MM.1S (cell line): Measurements from ENCODE around the gene RGL3.

Source experiments
- DNase-seq: peaks from one replicate; pipeline ENCODE4 v3.0.0-alpha.2; 2015
- H2AFZ ChIP-seq: fragments of 300-600 bp; sonication (generic); 2 replicates; pipeline ENCODE4 v1.6.0; 2016; ENCODE audit warnings: antibody characterized with exemption, low read length
- H3F3A ChIP-seq: fragments of 300-600 bp; sonication (generic); 2 replicates; pipeline ENCODE4 v1.6.1; 2016; ENCODE audit warnings: mild to moderate bottlenecking, antibody characterized with exemption, low read length, moderate library complexity, mixed read lengths; ENCODE audit not compliant: insufficient read depth
- H3K27ac ChIP-seq: fragments of 300-600 bp; sonication (generic); 2 replicates; pipeline ENCODE4 v1.5.1; 2016; ENCODE audit warnings: mild to moderate bottlenecking, low read length
- H3K27me3 ChIP-seq: fragments of 300-600 bp; sonication (generic); replicated peaks from 2 replicates; pipeline ENCODE4 v1.6.0; 2016; ENCODE audit warnings: low read length; ENCODE audit not compliant: insufficient read depth
- H3K36me3 ChIP-seq: fragments of 300-600 bp; sonication (generic); replicated peaks from 2 replicates; pipeline ENCODE4 v1.6.1; 2016; ENCODE audit warnings: mild to moderate bottlenecking, low read length, mixed read lengths; ENCODE audit not compliant: insufficient read depth
- H3K4me1 ChIP-seq: fragments of 300-600 bp; sonication (generic); 2 replicates; pipeline ENCODE4 v1.6.1; 2016; ENCODE audit warnings: low read length, mixed read lengths
- H3K4me2 ChIP-seq: fragments of 300-600 bp; sonication (generic); 2 replicates; pipeline ENCODE4 v1.6.0; 2016; ENCODE audit warnings: low read depth, low read length
- H3K4me3 ChIP-seq: fragments of 300-600 bp; sonication (generic); 2 replicates; pipeline ENCODE4 v1.5.1; 2016; ENCODE audit warnings: low read length, mixed read lengths
- H3K79me2 ChIP-seq: fragments of 300-600 bp; sonication (generic); 2 replicates; pipeline ENCODE4 v1.6.1; 2016; ENCODE audit warnings: mixed run types, low read length, mixed read lengths
- H3K9ac ChIP-seq: fragments of 300-600 bp; sonication (generic); 2 replicates; pipeline ENCODE4 v1.6.1; 2016; ENCODE audit warnings: low read length, mixed read lengths
- H3K9me2 ChIP-seq: fragments of 300-600 bp; sonication (generic); replicated peaks from 2 replicates; pipeline ENCODE4 v1.6.1; 2016; ENCODE audit warnings: mild to moderate bottlenecking, low read length, mixed read lengths; ENCODE audit not compliant: insufficient read depth
- H3K9me3 ChIP-seq: fragments of 300-600 bp; sonication (generic); replicated peaks from 2 replicates; pipeline ENCODE4 v1.6.1; 2016; ENCODE audit warnings: mild to moderate bottlenecking, low read length, mixed read lengths; ENCODE audit not compliant: insufficient read depth
- H4K20me1 ChIP-seq: fragments of 300-600 bp; sonication (generic); 2 replicates; pipeline ENCODE4 v1.6.1; 2016; ENCODE audit warnings: mild to moderate bottlenecking, low read length, moderate library complexity, mixed read lengths; ENCODE audit not compliant: insufficient read depth
- EZH2 ChIP-seq: fragments of 300-600 bp; sonication (generic); optimal IDR thresholded peaks from 2 replicates; pipeline ENCODE3; 2017; ENCODE audit warnings: low read depth, mild to moderate bottlenecking, antibody characterized with exemption, low read length, mixed read lengths
- EZH2phosphoT487 ChIP-seq: fragments of 300-600 bp; sonication (generic); IDR thresholded peaks from 2 replicates; pipeline ENCODE4 v1.6.1; 2018; ENCODE audit warnings: antibody characterized with exemption, low read length
- TF ChIP-seq, protein P1 (sequence below): fragments of 300-600 bp; sonication (generic); IDR thresholded peaks from 2 replicates; pipeline ENCODE4 v1.5.1; 2016; ENCODE audit warnings: antibody characterized with exemption, low read length, mixed read lengths

RGL3 gene

DNA sequence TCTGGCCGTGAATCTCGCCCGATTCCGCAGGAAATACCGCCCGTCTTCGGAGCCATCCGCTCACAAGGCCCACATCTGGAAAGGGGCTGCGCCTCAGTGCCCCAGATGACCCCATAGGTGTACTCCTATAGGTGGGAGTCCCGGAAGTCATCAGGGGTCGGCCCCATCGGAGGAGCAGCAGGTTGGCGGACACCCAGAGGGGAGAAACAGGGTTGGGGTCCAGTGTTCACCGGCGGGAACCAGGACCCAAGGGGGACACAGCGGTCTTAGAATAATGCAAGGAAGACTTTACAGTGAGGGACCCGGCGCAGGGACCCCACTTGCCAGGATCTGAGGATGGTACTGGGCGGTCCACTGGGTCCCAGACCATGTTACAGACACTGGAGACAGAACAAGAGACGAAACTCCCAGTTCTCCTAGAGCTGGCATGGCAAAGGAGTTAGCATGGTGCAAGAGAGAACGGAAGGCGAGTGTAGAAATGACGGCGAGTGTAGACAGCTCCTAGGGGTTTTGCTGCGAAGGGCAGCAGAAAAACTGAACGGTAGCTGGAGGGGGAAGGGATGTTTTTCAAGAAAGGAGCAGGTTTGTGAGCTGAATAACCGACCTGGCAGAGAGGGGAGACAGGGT, 4.2 kb upstream of the RGL3 start:
- H3K9me2 ChIP-seq = no peaks in the 10 kb centered on the region
- no peaks in the 10 kb centered on the region; the same call in 1 of the 2 replicates for H3K4me1 ChIP-seq
- H3K4me2 ChIP-seq = no peak overlapping the region
- H3F3A ChIP-seq = no peaks in the 10 kb centered on the region; the same call in 1 of the 2 replicates
- no peaks in the 10 kb centered on the region for H3K79me2 ChIP-seq
- H3K9me3 ChIP-seq = no peaks in the 10 kb centered on the region
- no peaks in the 10 kb centered on the region for H4K20me1 ChIP-seq
- H3K9ac ChIP-seq = no peak overlapping the region
- peaks cover 53% of the 10 kb centered on the region for H3K27me3 ChIP-seq
- no peaks in the 10 kb centered on the region for H3K36me3 ChIP-seq
- no peak overlapping the region for H3K4me3 ChIP-seq
- no peak overlapping the region for H2AFZ ChIP-seq
- TF ChIP-seq, protein P1, sequence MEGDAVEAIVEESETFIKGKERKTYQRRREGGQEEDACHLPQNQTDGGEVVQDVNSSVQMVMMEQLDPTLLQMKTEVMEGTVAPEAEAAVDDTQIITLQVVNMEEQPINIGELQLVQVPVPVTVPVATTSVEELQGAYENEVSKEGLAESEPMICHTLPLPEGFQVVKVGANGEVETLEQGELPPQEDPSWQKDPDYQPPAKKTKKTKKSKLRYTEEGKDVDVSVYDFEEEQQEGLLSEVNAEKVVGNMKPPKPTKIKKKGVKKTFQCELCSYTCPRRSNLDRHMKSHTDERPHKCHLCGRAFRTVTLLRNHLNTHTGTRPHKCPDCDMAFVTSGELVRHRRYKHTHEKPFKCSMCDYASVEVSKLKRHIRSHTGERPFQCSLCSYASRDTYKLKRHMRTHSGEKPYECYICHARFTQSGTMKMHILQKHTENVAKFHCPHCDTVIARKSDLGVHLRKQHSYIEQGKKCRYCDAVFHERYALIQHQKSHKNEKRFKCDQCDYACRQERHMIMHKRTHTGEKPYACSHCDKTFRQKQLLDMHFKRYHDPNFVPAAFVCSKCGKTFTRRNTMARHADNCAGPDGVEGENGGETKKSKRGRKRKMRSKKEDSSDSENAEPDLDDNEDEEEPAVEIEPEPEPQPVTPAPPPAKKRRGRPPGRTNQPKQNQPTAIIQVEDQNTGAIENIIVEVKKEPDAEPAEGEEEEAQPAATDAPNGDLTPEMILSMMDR = no peak
- TF ChIP-seq EZH2 (no peak), EZH2phosphoT487 (no peak)
- no peak for DNase-seq
- no peak overlapping the region for H3K27ac ChIP-seq

DNA sequence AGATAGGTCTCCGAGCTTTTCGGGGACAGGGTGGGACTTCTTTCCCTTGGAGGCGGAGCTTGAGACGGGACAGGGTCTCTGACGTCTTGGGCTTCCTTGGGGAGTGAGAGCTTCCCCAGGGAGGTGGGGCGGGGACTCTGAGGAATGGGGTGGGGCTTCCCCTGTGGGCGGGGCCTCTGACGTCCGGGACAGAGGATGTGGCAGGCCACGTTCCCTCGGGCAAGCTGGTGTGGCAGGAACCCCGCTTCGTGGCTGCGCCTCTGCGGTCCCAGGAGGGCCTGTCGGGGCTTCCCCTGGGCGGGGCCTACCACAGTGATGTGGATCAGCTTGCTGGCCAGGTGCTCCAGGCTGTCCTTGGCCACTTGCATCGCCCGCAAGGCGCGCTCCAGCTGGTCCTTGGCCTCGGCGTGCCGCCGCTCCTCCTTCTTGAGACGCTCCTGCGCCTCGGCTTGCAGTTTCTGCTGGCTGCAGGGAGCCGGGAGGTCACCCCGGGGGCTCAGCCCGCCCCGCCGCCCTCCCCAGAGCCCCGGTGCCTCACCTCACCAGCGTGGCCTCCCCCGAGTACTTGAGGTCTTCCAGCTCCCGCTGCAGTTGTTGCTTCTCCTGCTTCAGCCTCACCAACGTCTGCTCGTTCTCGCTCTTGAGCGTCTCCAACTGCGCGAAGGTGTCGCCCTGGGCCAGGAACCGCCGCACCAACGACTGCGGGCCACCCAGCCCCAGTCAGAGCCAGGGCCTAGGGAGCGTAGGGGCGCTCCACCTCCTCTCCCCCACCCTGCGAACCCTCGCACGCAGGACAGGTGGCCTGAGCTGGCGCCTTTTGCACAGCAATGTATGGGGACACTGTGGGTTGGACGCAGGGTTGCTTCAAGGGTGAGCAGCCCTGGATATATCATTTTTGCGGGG, 3.3 kb upstream of the RGL3 start:
- H3K4me3 ChIP-seq = peak overlapping the region; percentile 35
- H3K27ac ChIP-seq = no peak overlapping the region
- no peaks in the 10 kb centered on the region for H3K36me3 ChIP-seq
- H3K4me1 ChIP-seq = no peaks in the 10 kb centered on the region; the same call in 1 of the 2 replicates
- H3K9me3 ChIP-seq = no peaks in the 10 kb centered on the region
- H3K9me2 ChIP-seq = no peaks in the 10 kb centered on the region
- peaks cover 60% of the 10 kb centered on the region for H3K27me3 ChIP-seq
- H3K4me2 ChIP-seq = peak overlapping the region; percentile 69
- no peaks in the 10 kb centered on the region for H3K79me2 ChIP-seq
- peak; percentile 73 for DNase-seq
- H3F3A ChIP-seq = no peaks in the 10 kb centered on the region; the same call in 1 of the 2 replicates
- no peak overlapping the region for H3K9ac ChIP-seq
- no peak for TF ChIP-seq EZH2
- TF ChIP-seq, protein P1 = no peak
- TF ChIP-seq EZH2phosphoT487 = no peak
- H4K20me1 ChIP-seq = no peaks in the 10 kb centered on the region
- peak overlapping the region; percentile 52 for H2AFZ ChIP-seq

DNA sequence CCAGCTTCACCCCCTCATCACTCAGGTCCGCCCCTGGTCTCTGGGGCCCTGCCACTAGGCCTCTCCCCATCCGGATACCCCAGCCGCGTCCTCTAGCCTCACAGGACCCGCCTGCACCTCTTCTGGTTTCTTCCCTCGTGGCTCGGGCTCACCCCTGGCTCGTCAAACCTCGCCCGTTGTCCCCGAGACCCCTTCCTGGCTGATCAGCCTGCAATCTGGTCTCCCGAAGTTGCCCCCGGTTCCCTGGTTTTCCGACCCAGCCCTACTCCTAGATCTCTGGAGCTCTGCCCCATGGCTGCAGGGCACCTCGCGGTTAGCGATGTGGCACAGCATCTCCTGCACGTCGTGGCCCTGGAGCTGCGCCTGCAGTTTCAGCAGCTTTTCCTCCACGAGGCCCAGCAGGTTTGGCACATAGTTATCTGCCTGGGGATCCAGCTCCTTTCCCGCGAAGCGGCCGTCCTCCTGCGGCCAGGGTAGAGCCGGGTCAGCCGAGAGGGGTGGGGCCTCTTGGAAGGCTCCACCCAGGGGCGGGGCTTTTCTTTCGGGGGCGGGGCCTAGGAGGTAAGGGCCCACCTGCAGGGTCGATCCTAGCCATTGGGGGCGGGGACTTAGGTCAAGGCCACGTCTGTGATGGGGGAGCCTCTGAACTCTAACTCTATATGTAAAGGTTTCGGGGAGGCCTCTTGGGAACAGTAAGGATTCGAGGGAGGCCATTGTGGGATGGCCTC, 2.4 kb upstream of the RGL3 start:
- Histone ChIP-seq H3K27me3 (peaks cover 69% of the 10 kb centered on the region), H2AFZ (peak overlapping the region; percentile 52), H3K9ac (no peak overlapping the region), H3K4me1 (no peaks in the 10 kb centered on the region; the same call in 1 of the 2 replicates), H3K9me2 (no peaks in the 10 kb centered on the region), H3K36me3 (no peaks in the 10 kb centered on the region), H3K79me2 (no peaks in the 10 kb centered on the region), H3F3A (no peaks in the 10 kb centered on the region; the same call in 1 of the 2 replicates), H4K20me1 (no peaks in the 10 kb centered on the region), H3K9me3 (no peaks in the 10 kb centered on the region), H3K4me2 (peak overlapping the region; percentile 69), H3K4me3 (peak overlapping the region; percentile 35; the same call in 1 of the 2 replicates), H3K27ac (no peak overlapping the region)
- DNase-seq = peak; percentile 11
- TF ChIP-seq, protein P1 = no peak
- TF ChIP-seq EZH2 = peak; percentile 53
- no peak for TF ChIP-seq EZH2phosphoT487
